Activated CD8-positive, alpha-beta memory T cell treated with anti-CD3 and anti-CD28 coated beads, Interleukin-2, amount 50 U/mL, for 1 hour (primary cell): ENCODE data around the gene SELENOO.

Experiments used
- DNase-seq: peaks from one replicate; pipeline ENCODE4 v3.0.0-alpha.2; 2020; ENCODE audit errors: extremely low read depth

The SELENOO gene

DNA sequence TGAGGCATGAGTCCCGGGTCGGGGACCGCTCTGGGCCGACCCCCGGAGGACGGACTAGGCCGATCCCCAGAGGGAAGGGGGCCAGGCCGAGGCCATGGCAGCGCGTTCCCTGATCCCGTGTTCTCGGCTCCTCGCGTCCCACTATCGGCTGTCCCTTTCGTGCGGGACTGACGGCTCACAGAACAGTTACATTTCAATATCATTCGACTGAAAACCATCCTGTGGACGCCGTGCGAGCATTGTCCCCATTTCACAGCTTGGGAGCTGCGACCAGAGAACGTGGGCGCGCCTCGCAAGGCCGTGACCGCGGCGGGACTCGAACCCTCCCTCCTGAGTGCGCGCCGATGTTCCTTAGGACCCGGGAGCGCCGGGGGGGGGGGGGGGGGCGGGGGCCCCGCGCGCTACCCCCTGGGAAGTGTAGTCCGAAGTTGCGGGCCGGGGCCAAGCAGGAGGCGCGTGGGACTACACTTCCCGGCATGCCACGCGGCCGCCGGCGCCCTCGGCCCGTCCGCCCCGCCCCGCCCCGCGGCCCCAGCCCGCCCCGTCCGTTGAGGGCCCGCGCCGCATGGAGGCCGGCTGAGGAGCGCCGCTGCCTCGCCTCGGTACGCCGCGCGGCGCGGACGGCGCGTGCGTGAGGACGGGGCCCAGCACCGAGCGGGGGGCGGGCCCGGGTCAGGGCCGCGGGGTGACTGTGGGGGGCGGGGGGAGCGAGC, 15.3 kb upstream of the SELENOO start, which contains the start of gene TRABD:
TRABD (plus strand) TSS at position 539 of the 713 bp plus-strand sequence. CDS start 7,148 bp downstream, outside the sequence.
- peak; percentile 77 for DNase-seq

DNA sequence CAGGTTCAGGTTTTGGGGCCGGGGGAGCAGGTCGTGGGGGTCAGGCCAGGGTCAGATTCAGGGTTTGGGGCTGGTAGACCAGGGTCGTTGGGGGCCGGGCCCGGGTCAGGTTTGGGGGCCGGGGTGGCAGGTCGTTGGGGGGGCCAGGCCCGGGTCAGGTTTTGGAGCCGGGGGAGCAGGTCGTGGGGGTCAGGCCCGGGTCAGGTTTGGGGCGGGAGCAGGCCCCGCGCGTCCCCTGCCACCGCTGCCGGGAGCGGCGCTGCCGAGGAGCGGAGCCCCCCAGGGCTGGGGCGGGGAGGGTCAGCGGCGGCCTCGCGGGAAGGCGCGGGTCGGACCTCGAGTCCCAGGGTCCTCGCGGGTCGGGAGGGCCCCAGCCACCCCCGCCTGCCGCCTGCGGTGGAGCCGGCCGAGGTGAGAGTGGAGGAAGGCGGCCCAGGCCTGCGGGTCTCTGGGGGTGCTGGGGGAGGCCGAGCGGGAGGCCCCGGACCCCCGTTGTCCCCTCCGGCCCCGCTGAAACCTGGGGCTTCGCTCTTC, 14.6 kb upstream of the SELENOO start:
- DNase-seq = no peak

- DNase-seq = no peak
Observed at GRCh38 chr22:50186761-50187523, 13.9 kb upstream of the SELENOO start.

DNA sequence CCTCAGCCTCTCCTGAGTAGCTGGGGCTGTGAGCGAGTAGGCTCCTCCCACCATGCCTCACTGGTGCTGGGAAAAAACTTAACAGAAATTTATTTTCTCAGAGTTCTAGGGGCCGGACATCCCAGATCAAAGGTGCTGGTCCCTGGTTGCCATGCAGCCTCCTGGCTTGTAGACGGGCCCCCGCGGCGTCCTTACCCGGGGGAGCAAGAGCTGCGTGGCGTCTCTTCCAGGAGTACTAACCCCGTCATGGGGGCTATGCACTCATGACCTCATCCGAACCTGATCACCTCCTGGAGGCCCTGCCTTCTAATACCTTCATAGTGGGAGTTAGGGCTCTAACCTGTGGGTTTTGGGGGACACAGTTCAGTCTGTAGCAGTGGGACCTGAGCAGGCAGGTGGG, 12.5 kb upstream of the SELENOO start:
- no peak for DNase-seq

- no peak for DNase-seq
Observed at GRCh38 chr22:50189184-50189848, 11.5 kb upstream of the SELENOO start.

- no peak for DNase-seq
Observed at GRCh38 chr22:50189849-50190181, 11.0 kb upstream of the SELENOO start.

DNA sequence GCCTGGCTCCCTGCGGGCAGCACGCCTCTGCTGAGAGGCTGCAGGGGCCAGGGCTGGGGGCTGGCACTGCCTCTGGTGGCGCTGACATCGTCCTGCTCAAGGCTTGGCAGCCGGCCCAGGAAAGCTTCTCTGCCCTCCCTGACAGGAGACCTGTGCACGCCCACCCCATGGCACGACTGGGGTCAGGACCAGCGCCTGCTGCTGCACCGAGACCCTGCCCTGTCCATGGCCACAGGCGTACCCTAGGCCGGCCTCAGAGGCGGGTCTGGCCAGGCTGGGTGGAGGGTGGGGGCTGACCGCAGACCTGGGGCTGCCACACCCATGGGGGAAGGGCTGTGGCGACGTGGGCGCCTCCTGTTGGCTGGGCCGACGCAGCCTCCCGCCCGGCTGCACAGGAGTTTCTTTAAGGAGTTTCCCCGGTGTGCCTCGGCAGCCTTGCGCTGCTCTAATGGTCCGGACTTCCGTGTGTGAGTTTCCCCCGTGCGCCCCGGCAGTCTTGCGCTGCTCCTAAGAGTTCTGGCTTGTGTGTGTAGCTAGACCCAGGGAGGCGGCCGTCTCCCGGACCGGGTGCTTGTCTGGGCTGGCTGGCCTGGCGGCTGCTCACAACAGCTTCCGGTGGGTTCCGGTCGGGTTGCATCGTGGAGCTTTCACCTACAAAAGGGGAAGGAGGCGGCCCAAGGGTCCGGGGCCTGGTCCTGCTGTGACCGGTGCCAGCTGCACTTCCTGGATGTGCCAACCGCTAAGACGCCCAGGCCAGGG, 10.4 kb upstream of the SELENOO start:
- DNase-seq = peak; percentile 59

DNA sequence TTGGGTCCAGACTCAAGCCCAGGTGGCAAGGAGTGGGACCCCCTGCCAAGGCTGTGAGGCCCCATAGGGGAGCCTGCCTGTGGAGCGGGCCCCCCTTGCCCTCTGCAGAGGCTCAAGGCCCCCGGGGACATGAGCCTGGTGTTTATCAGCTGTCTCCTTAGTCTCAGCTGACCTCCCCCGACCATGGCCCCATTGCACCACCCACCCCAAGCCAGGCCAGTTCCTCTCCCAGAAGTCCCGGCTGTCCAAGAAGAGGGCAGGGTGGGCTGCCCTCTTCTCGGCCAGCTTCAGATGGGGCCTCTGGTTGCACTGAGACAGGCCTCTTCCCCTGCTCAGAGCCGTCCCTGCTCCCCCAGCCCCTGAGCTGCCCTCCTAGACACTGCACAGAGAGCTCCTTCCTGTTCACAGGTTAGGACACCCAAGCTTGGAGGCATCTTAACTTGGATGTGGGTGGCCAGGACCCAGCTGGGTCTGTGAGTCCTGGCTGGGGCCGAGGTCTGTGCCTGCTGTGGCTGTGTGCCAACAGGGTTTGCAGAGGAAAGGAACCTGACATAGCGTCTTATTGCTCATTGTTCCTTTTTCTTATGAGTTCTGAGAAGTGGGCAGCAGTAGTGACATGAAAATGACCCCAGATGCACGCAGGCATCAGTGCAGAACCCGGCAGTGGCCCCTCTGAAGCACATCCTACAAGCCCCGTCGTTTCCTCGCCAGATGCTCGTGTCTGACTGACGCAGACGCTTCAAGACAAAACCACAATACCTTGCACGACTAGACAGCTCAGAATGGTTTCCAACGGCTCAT, 9.7 kb upstream of the SELENOO start:
- DNase-seq = peak; percentile 85

- DNase-seq = peak; percentile 40
Observed at GRCh38 chr22:50192436-50193204, 8.2 kb upstream of the SELENOO start.

DNA sequence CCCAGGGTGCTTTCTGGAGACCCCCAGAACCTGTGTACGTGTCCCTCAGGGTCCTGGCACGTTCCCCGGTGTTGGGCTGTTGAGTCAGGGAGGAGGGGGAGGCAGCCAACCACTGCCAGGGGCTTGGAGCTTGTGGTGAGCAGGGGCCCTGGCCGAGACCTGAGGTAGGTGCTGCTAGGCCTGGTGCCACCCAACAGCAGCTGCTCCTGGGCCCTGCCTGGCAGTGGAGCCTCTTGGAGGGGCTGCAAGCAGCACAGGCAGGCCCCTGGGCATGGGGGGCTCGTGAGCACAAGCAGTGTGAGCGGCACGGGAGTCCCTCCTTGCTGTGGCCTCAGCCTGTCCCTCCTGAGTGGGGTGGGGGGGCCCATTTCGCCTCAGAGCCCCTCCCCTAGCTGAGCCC, 7.2 kb upstream of the SELENOO start:
- DNase-seq = no peak

- DNase-seq = no peak
Observed at GRCh38 chr22:50194037-50194805, 6.6 kb upstream of the SELENOO start.

- DNase-seq = no peak
Observed at GRCh38 chr22:50196256-50196655, 4.6 kb upstream of the SELENOO start.

DNA sequence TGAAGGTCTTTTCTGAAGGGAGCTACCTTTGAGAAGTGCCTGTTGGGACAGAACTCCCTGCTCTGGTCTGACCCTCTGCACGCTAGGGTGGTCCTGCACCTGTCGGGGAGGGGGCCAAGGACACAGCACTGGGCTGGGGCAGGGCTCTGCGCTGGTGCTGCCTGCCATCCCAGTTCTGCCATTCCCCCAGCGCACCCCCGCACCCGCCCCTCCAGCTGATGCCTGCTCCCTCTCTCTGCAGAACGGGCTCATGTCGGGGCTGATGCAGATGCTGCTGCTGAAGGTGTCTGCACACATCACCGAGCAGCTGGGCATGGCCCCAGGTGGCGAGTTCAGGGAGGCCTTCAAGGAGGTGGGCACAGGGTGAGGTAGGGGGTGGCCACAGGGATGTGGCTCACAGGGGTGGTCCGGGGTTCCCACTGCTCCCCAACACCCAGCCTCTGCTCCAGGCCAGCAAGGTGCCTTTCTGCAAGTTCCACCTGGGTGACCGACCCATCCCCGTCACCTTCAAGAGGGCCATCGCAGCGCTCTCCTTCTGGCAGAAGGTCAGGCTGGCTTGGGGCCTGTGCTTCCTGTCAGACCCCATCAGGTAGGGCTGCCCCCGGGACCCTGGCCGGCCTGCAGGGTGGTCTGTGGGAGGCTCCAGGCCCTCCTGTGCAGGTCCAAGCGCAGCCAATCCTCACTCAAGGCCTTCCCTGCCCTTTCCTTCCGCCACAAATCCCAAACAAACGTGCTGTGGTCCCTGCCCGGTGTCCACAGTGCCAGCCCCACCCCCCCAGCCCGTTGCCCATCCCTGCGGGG, 3.6 kb upstream of the SELENOO start:
- no peak for DNase-seq

- no peak for DNase-seq
Observed at GRCh38 chr22:50197856-50198623, 2.8 kb upstream of the SELENOO start.

GRCh38 chr22:50198624-50199017, 2.2 kb upstream of the SELENOO start:
- no peak for DNase-seq

DNA sequence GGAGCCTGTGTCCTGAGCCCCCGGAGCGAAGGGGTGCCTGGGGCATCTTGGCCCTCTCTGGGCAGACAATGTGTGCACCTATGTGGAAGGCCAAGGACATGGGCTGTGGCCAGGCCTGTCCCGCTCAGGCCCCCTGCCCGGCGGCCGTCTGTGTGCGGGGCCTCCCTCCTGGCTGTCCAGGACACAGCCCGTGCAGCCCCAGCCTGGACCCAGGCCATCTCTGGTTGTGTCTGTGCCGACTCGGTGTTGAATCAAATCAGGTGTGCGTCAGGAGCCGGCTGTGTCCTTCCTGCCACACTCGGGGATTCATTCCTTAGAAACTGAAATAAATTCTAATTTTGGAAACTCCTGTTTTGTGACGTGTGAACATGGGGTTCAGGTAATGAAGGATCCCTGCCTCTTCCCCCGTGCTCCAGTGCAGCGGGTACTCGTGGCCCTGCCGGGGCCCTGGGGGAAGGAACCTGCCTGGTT, 1.5 kb upstream of the SELENOO start:
- DNase-seq = no peak

DNA sequence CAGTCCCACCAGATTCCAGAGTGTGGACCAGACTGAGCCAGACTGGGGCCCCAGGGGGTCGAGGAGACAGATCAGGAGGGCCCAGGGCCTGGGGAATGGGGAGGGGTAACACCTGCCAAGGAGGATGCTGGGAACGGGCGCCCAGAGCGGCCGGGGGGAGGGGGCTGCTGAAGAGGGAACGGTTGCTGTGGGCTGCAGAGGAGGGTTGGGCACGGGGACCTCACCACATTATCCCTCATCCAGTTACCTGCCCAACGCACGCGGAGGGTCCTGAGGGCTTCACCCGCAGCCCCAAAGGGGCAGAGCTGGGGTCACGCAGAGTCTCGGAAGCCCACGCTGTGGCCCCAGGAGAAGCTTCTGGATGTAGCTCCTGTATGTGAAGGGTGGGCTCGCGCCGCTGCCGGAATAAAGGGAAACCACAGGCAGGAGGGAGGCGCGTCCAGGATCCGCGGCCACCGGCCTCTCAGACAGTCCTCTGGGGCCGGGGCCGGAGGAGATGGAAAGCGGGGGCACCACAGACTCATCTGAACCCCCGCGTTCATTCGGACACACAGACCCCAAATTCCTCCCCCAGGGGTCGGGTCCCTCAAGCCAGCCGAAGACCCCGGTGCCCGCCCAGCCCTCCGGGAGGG, 866 bp upstream of the SELENOO start:
- DNase-seq = no peak
